ENCODE results near the gene PLXNB2.

PLXNB2 gene

DNA sequence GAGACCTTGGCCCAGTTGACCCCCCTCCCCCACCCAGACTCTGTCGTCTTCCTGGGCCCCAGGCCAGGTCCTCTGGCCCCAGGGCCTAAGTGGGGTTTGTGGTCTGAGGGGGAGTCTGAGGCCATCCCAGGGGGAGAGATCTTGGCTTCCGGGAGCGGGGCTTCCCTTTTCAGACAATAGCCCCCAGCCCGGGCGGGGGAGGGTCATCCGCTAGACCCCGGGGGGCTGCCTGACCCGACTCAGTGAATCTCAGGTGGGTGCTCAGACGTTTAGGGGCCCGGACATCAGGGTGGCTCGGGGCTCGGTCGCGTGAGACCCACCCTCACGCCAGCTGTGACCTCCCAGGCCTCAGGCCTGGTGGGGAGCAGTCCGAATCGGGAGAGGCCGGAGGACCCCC is 37.9 kb downstream of the PLXNB2 start (continued):
- peak; percentile 60 for TF ChIP-seq GLIS2 (tag by site-specific recombination; IDR thresholded peaks at IDR 0.05)
- TF ChIP-seq ZNF266 (tag by site-specific recombination; IDR thresholded peaks at IDR 0.05; ENCODE audit: low read depth), result no peak
- TF ChIP-seq TRIM28 (IDR thresholded peaks at IDR 0.05; ENCODE audit: borderline replicate concordance, low read length), result no peak
- TF ChIP-seq ZNF274 (IDR thresholded peaks at IDR 0.05; ENCODE audit: low read length), result no peak
- TF ChIP-seq ZNF274 (tag by site-specific recombination; IDR thresholded peaks at IDR 0.05; ENCODE audit: borderline replicate concordance), result no peak
- TF ChIP-seq, protein P1, sequence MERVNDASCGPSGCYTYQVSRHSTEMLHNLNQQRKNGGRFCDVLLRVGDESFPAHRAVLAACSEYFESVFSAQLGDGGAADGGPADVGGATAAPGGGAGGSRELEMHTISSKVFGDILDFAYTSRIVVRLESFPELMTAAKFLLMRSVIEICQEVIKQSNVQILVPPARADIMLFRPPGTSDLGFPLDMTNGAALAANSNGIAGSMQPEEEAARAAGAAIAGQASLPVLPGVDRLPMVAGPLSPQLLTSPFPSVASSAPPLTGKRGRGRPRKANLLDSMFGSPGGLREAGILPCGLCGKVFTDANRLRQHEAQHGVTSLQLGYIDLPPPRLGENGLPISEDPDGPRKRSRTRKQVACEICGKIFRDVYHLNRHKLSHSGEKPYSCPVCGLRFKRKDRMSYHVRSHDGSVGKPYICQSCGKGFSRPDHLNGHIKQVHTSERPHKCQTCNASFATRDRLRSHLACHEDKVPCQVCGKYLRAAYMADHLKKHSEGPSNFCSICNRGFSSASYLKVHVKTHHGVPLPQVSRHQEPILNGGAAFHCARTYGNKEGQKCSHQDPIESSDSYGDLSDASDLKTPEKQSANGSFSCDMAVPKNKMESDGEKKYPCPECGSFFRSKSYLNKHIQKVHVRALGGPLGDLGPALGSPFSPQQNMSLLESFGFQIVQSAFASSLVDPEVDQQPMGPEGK (tag by site-specific recombination; IDR thresholded peaks at IDR 0.05), result no peak; the same call in none of the 2 replicates
- TF ChIP-seq, protein P2, sequence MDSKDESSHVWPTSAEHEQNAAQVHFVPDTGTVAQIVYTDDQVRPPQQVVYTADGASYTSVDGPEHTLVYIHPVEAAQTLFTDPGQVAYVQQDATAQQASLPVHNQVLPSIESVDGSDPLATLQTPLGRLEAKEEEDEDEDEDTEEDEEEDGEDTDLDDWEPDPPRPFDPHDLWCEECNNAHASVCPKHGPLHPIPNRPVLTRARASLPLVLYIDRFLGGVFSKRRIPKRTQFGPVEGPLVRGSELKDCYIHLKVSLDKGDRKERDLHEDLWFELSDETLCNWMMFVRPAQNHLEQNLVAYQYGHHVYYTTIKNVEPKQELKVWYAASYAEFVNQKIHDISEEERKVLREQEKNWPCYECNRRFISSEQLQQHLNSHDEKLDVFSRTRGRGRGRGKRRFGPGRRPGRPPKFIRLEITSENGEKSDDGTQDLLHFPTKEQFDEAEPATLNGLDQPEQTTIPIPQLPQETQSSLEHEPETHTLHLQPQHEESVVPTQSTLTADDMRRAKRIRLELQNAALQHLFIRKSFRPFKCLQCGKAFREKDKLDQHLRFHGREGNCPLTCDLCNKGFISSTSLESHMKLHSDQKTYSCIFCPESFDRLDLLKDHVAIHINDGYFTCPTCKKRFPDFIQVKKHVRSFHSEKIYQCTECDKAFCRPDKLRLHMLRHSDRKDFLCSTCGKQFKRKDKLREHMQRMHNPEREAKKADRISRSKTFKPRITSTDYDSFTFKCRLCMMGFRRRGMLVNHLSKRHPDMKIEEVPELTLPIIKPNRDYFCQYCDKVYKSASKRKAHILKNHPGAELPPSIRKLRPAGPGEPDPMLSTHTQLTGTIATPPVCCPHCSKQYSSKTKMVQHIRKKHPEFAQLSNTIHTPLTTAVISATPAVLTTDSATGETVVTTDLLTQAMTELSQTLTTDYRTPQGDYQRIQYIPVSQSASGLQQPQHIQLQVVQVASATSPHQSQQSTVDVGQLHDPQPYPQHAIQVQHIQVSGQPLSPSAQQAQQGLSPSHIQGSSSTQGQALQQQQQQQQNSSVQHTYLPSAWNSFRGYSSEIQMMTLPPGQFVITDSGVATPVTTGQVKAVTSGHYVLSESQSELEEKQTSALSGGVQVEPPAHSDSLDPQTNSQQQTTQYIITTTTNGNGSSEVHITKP (tag by site-specific recombination; IDR thresholded peaks at IDR 0.05), result peak; percentile 47
- 0 out of 2 replicates have a peak, but pooled peaks have one; percentile 12 for TF ChIP-seq KLF1 (tag by site-specific recombination; IDR thresholded peaks at IDR 0.05)
- no peak for TF ChIP-seq ZFP41 (tag by site-specific recombination; IDR thresholded peaks at IDR 0.05; ENCODE audit: borderline replicate concordance)
- peak; percentile 82 for TF ChIP-seq BCL11A (tag by site-specific recombination; IDR thresholded peaks at IDR 0.05; ENCODE audit: low read depth)
- no peak for TF ChIP-seq ZNF239 (tag by site-specific recombination; IDR thresholded peaks at IDR 0.05)
- no peak for TF ChIP-seq ZNF792 (tag by site-specific recombination; IDR thresholded peaks at IDR 0.05)
- no peak for TF ChIP-seq ZSCAN18 (tag by site-specific recombination; IDR thresholded peaks at IDR 0.05)

- Histone ChIP-seq H3K36me3 (ENCODE audit: control insufficient read depth in 2 of 2, insufficient read depth in 1 of 2, low read length in 2 of 2) (no peaks in the 10 kb centered on the region), H3K4me1 (ENCODE audit: control insufficient read depth, insufficient read depth, low read length) (peaks cover 14% of the 10 kb centered on the region), H3K9me3 (ENCODE audit: control insufficient read depth, insufficient read depth, low read depth, low read length) (no peaks in the 10 kb centered on the region), H3K27ac (ENCODE audit: extremely low read depth, low read depth, low read length) (no peak overlapping the region), H3K4me3 (ENCODE audit: low read depth, low read length) (no peak overlapping the region)
- ChIA-PET CTCF (interaction anchor here (0.7 to 1.1 kb wide), 4 partner anchors 16 to 169 kb away, joined by 3 read pairs; no protein-coding TSS in a partner anchor), POLR2A (interaction anchor here (1.3 kb wide), 1 partner anchor 13 kb away, joined by 3 read pairs; no protein-coding TSS in a partner anchor)
- TF ChIP-seq, protein P2 (tag by site-specific recombination; IDR thresholded peaks at IDR 0.05), result peak; percentile 75
- TF ChIP-seq ZNF776 (tag by site-specific recombination; IDR thresholded peaks at IDR 0.05; ENCODE audit: borderline replicate concordance), result no peak
- TF ChIP-seq ZFP69B (tag by site-specific recombination; IDR thresholded peaks at IDR 0.05), result no peak
- no peak for TF ChIP-seq ZSCAN18 (tag by site-specific recombination; IDR thresholded peaks at IDR 0.05)
- peak; percentile 97 for TF ChIP-seq ZNF341 (tag by site-specific recombination; IDR thresholded peaks at IDR 0.05; ENCODE audit: low read depth)
- TF ChIP-seq ZNF169 (tag by site-specific recombination; IDR thresholded peaks at IDR 0.05), result no peak
- TF ChIP-seq ZNF488 (tag by site-specific recombination; IDR thresholded peaks at IDR 0.05), result no peak
- no peak for TF ChIP-seq ZNF658 (tag by site-specific recombination; IDR thresholded peaks at IDR 0.05)
Observed at GRCh38 chr22:50268655-50269113, 38.8 kb downstream of the PLXNB2 start.

All from HEK293 (cell line).